HG02763 (cell line): ENCODE measurements around the gene AURKB.
A peak's percentile ranks its signal among the peaks of the same experiment; 100 is the strongest.
"Not testable (repeated sequence)": the region's sequence is repeated elsewhere in the genome, so short reads cannot be mapped to it uniquely, and the experiment has no call there.

ENCODE experiments used
- ATAC-seq: cut with Tn5 transposase; IDR thresholded peaks from one replicate; pipeline ENCODE4 v1.9.1; 2021; ENCODE audit warnings: mild to moderate bottlenecking, moderate library complexity; ENCODE audit not compliant: unreplicated experiment

Gene AURKB

DNA sequence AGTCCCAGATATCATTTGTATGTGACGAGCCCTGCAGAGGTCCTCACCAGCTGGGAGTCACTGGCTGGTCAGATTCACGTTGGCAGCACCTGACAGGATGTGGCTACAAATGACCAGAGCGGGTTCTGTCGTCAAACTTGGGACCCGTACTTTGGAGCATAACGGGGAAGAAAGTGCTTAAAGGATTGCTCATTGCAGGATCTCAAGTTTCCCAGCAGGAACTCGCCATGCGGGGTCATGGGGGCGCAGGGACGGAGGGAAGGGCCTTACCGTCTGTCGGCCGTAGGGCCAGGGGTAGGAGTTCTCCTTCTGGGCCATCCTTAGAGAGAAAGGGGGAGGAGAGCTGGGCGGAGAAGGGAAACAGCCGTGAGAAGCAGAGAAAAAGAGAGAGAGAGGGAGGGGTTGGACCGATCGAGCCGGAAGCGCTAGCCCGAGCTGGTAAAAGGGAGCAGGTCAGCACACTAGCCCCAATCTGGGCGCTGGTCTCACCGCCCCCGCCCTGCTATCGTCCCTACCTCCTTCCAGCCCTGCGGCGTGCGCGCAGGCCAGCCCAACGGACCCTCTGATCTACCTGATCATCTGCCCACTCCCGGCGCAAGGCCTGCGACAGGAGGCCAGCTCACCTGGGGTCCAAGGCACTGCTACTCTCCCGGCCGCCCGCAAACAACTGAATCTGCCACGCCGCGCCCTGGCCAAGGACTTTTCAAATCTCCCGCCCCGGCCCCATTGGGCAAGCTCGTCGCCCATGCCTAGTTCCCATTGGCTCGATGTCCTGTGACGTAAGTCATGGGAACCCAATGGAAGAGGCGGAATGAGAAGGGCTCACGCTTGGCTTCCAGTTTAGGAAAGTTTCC lies at the start of gene AURKB:
AURKB (minus strand) TSS at position 669 of the 854 bp plus-strand sequence; CDS start at position 318, 351 bp downstream.
- peak; percentile 88 for ATAC-seq

DNA sequence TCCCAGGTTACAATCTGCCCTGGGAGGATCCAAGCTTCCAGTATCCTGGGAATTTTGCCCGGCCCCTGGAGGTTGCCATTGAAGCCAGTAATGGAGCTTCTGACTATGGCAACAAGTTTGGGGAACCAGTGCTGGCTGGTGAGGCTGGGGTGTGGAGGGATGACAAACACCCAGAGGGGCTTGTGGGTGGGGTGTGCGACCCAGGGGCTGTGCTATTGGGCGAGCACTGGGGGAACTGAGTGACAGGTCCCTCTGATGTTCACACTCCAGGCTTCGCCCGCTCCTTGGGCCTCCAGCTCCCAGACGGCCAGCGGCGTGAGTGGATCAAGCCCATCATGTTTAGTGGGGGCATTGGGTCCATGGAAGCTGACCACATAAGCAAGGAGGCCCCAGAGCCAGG lies 47.4 kb upstream of the AURKB start:
- no peak for ATAC-seq

DNA sequence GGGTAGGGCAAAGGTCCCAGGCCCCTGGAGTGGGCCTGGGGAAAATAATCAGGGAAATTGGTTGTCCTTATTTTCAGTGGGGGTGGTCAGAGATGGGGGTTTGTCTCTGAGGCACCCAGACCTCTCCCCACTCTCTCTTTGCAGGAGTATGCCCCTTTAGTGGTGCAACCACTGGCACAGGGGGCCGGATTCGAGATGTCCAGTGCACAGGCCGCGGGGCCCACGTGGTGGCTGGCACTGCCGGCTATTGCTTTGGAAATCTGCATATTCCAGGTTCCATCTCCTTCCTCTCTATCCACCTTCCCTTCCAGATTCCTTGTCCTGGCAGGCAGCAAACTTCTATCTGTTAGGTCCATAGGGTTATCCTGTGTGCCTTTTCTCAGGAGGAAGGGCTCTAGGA lies 46.3 kb upstream of the AURKB start:
- no peak for ATAC-seq

DNA sequence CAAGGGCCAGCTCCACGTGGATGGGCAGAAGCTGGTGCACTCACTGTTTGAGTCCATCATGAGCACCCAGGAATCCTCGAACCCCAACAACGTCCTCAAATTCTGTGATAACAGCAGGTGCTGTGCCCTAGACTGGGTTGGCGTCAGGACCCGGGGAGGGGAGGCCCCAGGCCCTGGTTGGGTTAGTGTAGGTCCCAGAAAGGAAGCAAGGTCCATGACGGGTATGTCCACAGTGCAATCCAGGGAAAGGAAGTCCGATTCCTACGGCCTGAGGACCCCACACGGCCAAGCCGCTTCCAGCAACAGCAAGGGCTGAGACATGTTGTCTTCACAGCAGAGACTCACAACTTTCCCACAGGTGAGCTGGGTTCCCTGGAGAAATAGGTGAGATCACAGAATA lies 45.9 kb upstream of the AURKB start:
- ATAC-seq, result no peak

DNA sequence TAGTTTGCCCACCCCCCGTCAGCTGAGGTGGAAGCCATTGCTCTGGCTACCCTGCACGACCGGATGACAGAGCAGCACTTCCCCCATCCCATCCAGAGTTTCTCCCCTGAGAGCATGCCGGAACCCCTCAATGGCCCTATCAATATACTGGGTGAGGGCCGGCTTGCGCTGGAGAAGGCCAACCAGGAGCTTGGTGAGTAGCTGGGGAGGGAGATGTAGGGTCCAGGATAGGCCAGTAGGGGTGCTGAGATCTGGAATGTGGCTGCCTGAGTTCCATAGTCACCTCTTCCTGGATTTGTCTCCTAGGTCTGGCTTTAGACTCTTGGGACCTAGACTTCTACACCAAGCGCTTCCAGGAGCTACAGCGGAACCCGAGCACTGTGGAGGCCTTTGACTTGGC lies 45.1 kb upstream of the AURKB start:
- no peak for ATAC-seq

DNA sequence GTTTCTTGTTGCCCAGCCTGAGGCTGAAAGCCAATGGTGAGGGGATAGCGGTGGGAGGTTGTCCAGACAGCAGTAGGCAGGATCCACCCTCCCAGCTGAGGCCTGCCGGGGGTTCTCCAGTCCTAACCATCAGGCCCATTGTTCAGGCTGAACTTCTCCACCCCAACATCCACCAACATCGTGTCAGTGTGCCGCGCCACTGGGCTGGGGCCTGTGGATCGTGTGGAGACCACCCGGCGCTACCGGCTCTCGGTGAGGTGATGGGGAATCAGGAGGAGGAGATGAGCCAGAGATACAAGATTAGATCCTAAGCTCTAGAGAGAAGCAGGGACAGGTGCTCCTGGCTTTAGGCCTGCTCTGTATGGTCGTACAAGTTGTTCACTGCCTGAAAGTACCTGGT lies 44.5 kb upstream of the AURKB start:
- ATAC-seq, result no peak

DNA sequence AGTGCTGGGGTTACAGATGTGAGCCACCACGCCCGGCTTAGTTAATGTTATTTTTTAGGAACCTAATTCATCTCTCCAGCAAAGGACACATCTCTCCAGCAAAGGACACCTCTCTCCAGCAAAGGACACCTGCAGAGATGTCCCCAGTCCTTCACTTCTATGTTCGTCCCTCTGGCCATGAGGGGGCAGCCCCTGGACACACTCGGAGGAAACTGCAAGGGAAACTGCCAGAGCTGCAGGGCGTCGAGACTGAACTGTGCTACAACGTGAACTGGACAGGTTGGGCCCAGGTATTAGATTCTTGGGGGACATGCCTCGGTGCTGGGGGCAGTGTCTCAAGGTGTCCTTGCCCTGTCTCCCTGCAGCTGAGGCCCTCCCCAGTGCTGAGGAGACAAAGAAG lies 43.4 kb upstream of the AURKB start:
- no peak for ATAC-seq

DNA sequence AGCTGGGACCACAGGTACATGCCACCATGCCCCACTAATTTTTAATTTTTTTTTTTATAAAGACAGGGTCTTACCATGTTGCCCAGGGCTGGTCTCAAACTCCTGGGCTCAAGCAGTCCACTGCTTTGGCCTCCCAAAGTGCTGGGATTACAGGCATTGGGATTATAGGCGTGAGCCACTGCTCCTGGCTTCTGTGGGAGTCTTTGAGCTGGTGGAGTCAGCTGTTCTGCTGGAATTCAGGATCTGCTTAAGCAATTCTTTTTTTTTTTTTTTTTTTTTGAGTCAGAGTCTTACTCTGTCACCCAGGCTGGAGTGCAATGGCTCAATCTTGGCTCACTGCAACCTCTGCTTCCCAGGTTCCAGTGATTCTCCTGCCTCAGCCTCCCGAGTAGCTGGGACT lies 41.0 kb upstream of the AURKB start:
- ATAC-seq, result not testable (repeated sequence)

DNA sequence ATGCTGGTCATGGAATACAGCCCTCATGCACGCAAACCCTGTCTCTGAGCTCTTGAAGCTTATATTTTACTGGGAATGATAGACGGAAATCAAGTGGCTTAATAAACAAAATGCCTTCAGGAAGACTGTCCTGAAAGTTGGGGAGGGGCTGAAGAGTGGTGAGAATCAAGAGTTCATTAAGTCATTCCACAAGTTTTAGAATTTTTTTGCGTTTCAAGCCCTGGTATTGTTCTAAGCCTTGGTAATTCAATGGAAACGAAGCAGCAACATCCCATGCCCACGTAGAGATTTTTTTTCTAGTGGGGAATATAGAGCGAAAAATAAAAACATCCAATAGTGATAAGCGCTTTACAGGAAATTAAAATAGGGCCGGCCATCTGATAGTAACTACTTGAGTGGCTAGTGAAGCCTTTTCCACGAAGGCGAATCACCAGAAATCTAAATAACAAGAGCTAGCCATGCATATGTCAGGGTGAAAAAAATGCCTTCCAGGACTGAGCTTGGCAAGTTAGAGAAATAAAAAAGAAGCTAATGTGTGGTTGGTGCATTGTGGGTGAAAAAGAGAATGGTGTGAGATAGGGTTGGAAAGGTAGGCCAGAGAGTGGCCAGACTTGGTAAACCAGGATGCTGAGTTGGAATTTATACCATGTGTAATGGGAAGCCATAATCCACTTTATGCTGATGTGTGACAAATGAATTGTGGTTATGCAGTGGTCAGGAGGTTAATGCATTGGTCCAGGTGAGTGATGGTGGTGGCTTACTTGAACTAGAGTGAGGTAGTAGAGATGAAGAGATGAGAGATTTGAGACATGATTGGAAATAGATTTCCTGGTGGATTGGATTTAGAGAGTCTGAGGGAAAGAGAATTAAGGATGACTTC lies 39.5 kb upstream of the AURKB start:
- ATAC-seq, result no peak

DNA sequence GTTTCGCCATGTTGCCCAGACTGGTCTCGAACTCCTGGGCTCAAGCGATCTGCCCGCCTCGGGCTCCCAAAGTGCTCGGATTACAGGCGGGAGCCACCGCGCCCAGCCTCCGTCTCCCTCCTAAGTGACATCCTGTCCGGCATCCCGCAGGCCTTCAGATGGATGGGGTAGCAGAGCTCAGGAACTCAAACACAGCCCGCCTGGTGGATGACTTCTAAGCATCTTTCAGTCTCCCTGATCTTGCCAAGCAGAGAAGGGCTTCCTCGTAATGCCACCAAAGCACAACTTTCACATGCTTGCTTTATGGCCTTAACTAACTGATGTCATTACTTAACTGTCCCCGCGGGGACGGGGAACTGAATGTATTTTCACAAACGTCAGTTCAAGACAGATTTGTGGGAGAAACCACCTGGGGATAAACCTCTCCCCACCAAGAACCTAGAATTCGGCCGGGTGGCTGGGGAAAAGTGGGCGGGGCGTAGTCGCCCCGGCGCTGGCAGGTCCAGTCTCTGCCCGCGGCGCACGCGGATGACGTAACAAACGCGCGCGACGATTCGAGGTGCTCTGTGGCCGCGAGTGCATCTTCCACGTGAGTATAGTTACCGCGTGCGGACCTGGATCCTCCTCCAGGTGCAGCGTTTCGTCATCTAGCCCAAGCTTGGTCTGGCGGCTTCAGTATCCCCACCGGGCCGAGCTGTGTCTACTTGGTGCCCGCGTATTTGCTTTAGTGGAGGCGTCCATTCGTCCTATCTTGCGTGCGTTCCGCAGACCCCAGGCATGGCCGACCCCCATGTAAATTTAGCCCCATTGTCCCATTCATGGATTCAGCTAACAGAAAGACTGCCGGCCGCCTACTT lies 38.6 kb upstream of the AURKB start, which contains the start of gene PFAS:
PFAS (plus strand) TSS at position 539 of the 857 bp plus-strand sequence. CDS start 4,649 bp downstream, outside the sequence.
- peak; percentile 63 for ATAC-seq

DNA sequence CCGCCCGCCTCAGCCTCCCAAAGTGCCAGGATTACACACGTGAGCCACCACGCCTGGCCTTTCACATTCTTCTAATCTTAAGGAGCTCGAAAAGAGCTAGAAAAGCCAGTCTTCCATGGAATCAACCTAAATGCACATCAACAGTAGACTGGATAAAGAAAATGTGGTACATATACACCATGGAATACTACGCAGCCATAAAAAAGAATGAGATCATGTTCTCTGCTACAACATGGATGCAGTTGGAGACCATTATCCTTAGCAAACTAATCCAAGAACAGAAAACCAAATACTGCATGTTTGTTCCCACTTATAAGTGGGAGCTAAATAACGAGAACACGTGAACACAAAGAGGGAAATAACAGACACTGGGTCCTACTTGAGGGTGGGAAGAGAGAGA lies 34.4 kb upstream of the AURKB start:
- no peak for ATAC-seq

DNA sequence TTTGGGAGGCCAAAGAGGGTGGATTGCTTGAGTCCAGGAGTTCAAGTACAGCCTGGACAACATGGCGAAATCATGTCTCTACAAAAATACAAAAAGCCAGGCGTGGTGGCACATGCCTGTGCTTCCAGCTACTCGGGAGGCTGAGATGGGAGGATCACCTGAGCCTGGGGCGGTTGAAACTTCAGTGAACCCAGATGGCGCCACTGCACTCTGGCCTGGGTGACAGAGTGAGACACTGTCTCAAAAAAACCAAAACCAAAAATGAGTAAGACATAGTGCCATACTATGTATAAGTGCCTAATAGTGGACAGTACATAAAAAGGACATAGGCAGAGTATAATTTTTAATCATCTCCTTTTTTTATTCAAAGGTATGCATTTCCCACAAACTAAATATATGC lies 33.5 kb upstream of the AURKB start:
- no peak for ATAC-seq

DNA sequence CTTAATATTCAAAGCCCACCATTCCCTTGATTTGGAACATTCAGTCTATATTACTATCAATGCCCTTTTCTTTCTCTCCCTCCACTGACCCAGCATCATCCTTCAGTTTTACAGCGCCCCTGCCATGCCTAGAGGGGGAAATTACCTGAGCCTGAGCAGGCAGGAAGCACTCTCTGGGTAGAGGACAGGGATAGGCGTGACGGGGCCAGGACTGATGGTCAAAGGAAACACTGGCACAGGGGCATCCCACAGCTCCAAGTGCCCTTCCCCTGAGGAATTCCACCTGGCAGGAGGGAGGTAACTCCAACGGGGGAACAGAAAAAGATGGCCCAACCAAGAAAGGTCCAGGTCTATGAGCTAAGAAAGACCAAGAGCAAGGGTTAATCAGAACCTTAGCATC lies 27.5 kb upstream of the AURKB start:
- no peak for ATAC-seq

DNA sequence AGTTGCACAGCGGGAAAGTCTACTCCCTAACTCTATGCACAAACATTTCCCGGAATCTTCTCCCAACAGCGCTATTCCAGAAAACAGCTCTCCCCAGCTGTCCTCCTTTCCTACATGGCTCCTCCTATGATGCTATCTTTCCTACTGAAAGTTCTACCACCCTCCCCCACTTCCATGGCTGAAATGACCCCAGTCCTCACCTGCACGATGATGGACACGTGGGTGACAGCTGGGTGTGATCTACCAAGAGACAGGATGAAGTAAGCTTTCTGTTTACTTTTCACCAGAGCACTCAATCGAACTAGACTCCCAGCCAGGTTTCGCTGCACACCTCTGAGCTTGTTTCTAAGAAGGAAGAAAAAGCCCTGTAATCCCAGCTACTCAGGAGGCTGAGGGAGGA lies 26.8 kb upstream of the AURKB start:
- ATAC-seq, result no peak

DNA sequence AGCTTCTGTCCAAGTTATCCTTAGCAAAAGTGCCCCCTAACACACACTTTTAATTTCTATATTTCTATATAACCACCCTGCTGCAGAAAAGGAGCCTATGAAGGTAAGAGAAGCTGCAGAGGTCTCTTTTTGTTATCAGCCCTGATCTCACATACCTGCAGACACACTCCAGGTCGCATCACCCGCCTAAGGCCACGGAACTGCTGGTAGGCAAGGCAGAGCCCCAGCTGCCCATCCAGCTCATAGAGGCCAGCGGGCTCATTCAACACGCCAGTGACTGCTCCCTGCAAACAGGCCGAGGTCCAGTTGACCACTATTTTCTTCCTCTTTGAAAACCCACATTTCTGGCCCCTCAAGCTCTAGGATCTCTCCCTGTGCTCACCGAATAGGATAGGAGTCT lies 25.3 kb upstream of the AURKB start:
- no peak for ATAC-seq

DNA sequence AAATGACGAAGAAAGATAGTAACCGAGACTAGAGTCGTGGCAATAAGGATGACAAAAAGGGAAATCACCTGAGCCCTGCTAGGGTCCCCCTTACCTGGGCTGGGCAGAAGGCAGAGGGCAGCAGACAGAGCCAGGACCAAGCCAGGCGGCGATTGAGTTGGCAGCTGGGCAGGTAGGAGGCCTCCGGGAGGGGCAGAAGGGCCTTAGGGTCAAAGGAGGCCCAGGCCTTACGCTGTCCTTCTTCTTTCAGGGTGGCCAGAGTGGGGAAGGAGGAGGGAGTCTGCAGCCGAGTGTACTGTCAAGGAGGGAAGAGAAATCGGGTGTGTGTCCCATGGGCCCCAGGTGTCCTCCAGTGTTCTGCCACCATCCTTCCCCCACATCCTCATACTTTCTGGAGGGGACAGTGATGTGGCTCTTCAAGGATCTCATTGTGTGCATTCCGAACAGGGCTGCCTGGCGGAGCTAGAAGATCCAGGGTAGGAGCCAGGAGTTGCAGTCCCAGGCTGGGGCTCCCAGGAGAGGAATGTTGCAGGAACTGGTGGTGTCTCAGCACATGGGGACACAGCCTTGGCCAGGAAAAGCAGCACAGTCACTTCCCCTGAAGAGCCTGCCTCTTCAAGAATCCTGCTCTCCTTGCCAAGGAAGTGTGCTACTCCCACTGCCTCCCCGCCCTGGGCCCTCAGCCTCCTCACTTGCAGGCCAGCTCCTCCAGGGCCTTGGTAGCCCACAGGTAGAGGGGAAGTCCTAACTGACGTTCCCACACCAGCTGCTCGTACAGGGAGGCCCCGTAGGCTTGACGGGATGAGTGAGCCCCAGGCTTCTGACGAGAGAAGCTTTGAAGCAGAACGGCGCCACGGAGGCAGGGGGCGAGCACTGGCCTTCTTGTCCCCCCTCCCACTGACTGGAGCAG lies 24.2 kb upstream of the AURKB start:
- no peak for ATAC-seq

DNA sequence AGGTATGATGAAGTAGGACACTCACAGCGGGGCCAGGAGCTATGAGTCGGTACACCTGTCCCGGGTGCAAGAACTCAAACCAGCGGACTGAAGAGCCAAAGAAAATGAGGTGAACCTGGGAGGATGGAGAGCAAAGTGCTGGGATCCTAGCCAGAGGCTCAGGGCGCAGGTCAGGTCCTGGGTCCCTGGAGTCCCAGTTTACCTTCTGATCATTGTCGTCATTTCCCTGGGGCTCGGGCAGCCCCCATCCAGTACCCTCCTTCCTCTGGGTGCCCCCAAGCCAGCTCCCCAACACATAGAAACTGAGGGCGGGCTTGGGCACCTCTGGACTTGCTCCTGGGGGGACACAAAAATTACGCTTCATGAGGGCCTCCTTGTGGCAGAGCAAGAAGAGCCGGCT lies 21.3 kb upstream of the AURKB start:
- ATAC-seq, result no peak

DNA sequence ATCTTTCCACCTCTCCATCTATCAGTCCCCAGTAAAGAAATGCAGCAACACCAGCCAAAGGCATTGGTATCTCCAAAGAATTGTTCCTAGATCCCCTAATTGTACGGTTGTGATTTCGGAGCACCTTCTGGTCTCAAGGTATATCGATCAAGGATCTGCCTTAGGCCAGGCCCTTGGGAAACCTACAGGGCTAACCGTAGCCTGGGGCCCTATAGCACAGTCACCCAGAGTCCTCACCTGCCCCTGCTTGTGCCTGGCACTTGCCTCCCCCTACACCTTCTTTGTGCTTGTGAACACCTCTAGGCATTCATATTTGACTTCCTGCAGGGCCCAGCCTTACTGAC lies 16.8 kb upstream of the AURKB start:
- ATAC-seq, result no peak

DNA sequence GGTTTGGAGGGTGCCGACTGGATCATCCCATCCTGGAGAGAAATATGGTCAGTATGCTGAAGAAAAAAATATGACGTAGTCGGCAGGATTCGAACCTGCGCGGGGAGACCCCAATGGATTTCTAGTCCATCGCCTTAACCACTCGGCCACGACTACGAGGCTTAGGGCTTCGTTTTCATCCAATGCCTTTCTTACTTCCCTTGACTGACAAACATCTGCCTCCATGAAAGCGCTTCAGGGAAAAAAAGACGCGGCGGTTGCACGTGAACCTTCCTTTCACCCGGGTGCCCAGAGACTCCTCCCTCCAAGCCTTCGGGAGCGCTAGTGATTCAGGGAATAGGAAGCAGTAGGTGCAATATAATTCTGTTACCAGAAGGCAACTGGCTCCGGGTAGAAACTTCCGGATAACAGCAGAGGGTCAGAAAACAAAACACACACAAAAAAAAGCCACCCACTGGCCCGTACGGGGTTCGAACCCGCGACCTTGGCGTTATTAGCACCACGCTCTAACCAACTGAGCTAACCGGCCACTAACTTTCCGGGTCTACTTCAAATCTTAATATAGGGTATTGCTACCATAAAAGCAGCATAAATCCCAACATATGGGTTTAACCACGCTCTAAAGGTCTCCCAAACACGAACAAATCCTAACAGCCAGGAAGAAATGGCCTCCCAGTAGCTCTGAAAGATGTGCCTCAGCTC lies 16.3 kb upstream of the AURKB start:
- ATAC-seq, result no peak
